ENCODE results near the gene TMOD1. TPM values are rescaled to one million over a fixed set of nuclear protein-coding genes. Genes with fewer than 3 reads are reported as not detected.

The TMOD1 gene
- total and polyA plus RNA-seq, 2 of the 13 experiments (the other 11 are each of a cell fraction or from before 2014, with no cell fraction given) = 0.04 to 0.07 TPM

DNA sequence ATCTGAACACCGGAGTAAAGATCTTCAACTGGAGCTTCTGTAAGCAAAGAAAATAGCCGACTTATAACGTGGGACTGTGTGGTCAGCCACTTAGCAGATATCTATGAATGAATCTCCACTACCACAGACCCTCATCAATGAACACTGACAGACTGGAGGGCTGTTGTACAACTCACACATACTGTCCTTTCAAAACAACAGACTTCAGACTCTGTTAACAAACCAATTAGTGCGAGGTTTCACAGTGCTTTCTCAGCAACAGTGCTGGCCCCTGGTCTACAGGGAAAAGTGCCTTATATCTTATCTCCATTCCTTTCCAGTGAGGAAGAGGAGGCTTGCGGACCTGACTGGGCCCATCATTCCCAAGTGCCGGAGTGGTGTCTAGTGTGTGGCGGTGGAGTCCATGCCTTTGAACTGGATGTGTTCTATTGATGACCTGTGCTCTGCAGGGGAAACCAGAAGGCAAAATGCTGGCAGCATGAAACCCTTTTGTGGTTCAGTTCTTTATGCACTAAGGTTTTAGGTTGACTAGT is 97.9 kb downstream of the TMOD1 start:
- in situ Hi-C loops (cut with HindIII; ENCODE audit: extremely low pct_ligation_motif_present, low pct_unique_long_range_greater_than_20kb) (loop anchor here (10.0 kb wide), 1 partner anchor 135 kb away; no protein-coding TSS in a partner anchor), intact Hi-C loops (cut with micrococcal nuclease; ENCODE audit: unreplicated experiment) (loop anchor here (5.0 kb wide), 1 partner anchor 742 kb away; no protein-coding TSS in a partner anchor)
- H3K9ac ChIP-seq (ENCODE audit: insufficient read depth, low read depth, low read length) = no peak overlapping the region
- CTCF ChIA-PET (ENCODE audit: low intra/inter-chr PET ratio, low total read pairs) = interaction anchor here (1.2 to 3.4 kb wide), 2 partner anchors 98 to 130 kb away, joined by 3 to 23 read pairs; partner anchors contain the start of gene TMOD1
- H4K20me1 ChIP-seq (ENCODE audit: insufficient read depth, low read length) = no peaks in the 10 kb centered on the region
- ATAC-seq (no peak), FAIRE-seq (no peak), DNase-seq (ENCODE audit: low spot score) (no peak)
- no peak overlapping the region for H3K4me3 ChIP-seq (replicated peaks in 1 of 3; ENCODE audit: insufficient read depth in 1 of 3, low read depth in 2 of 3, low read length in 3 of 3)
- TF ChIP-seq SAFB2 (CRISPR knock-in tag; IDR thresholded peaks at IDR 0.05; ENCODE audit: borderline replicate concordance, low read depth) = no peak
- no peak for TF ChIP-seq ZNF34 (CRISPR knock-in tag; IDR thresholded peaks at IDR 0.05; ENCODE audit: borderline replicate concordance)
- no peak for TF ChIP-seq PHF5A (CRISPR knock-in tag; IDR thresholded peaks at IDR 0.05; ENCODE audit: low read depth, unreplicated experiment)
- TF ChIP-seq, protein P1, sequence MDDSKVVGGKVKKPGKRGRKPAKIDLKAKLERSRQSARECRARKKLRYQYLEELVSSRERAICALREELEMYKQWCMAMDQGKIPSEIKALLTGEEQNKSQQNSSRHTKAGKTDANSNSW (CRISPR knock-in tag; IDR thresholded peaks at IDR 0.05; ENCODE audit: borderline replicate concordance) = no peak
- no peak for TF ChIP-seq ISL2 (CRISPR knock-in tag; IDR thresholded peaks at IDR 0.05)
- no peak for TF ChIP-seq ZNF552 (CRISPR knock-in tag; IDR thresholded peaks at IDR 0.05; ENCODE audit: borderline replicate concordance)
- no peak for TF ChIP-seq SP5 (CRISPR knock-in tag; IDR thresholded peaks at IDR 0.05; ENCODE audit: borderline replicate concordance, low read depth)
- TF ChIP-seq RAD21 (CRISPR knock-in tag; IDR thresholded peaks at IDR 0.05) = no peak
- TF ChIP-seq, protein P2, sequence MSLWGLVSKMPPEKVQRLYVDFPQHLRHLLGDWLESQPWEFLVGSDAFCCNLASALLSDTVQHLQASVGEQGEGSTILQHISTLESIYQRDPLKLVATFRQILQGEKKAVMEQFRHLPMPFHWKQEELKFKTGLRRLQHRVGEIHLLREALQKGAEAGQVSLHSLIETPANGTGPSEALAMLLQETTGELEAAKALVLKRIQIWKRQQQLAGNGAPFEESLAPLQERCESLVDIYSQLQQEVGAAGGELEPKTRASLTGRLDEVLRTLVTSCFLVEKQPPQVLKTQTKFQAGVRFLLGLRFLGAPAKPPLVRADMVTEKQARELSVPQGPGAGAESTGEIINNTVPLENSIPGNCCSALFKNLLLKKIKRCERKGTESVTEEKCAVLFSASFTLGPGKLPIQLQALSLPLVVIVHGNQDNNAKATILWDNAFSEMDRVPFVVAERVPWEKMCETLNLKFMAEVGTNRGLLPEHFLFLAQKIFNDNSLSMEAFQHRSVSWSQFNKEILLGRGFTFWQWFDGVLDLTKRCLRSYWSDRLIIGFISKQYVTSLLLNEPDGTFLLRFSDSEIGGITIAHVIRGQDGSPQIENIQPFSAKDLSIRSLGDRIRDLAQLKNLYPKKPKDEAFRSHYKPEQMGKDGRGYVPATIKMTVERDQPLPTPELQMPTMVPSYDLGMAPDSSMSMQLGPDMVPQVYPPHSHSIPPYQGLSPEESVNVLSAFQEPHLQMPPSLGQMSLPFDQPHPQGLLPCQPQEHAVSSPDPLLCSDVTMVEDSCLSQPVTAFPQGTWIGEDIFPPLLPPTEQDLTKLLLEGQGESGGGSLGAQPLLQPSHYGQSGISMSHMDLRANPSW (CRISPR knock-in tag; IDR thresholded peaks at IDR 0.05; ENCODE audit: borderline replicate concordance) = no peak
- H3K27ac ChIP-seq (ENCODE audit: extremely low read length, insufficient read depth, low read length) = no peak overlapping the region
- POLR2A ChIA-PET = interaction anchor here (1.7 kb wide), 1 partner anchor 212 kb away, joined by 11 read pairs; no protein-coding TSS in a partner anchor
- H3K9me3 ChIP-seq (ENCODE audit: low read length) = no peaks in the 10 kb centered on the region
- H2AFZ ChIP-seq (ENCODE audit: low read length) = no peak overlapping the region
- H3K4me2 ChIP-seq (ENCODE audit: low read depth, low read length) = no peak overlapping the region
- peaks cover 6% of the 10 kb centered on the region for H3K4me1 ChIP-seq (ENCODE audit: insufficient read depth, low read length)
- no peaks in the 10 kb centered on the region for H3K27me3 ChIP-seq (ENCODE audit: control insufficient read depth in 1 of 2, insufficient read depth in 2 of 2, low read length in 2 of 2)
- 90% methylated on average over 7 of the region's 7 CpGs for WGBS (ENCODE audit: low lambda C conversion rate)
- no peaks in the 10 kb centered on the region for H3K79me2 ChIP-seq (ENCODE audit: insufficient read depth, low read length)
- H3K36me3 ChIP-seq (replicated peaks in 1 of 2; ENCODE audit: control insufficient read depth in 1 of 2, insufficient read depth in 2 of 2, low read length in 2 of 2) = peaks cover 18 to 36% of the 10 kb centered on the region in 2 experiments
- BruUV-seq (replicated peaks) = no TSS peak
